Measurements from ENCODE around the gene STRIP1.

- TF ChIP-seq POLR2AphosphoS5 (IDR thresholded peaks at IDR 0.05; ENCODE audit: low read depth, low read length) (no peak), POLR2A (IDR thresholded peaks at IDR 0.05; ENCODE audit: low read depth, low read length) (no peak)
Observed at GRCh38 chr1:109986054-109986444, 48.4 kb upstream of the STRIP1 start.
